Measurements from ENCODE around the gene SYCE3.
"Not testable (repeated sequence)": the region's sequence is repeated elsewhere in the genome, so short reads cannot be mapped to it uniquely, and the experiment has no call there.

Gene SYCE3

GRCh38 chr22:50562523-50563412 is at the start of gene SYCE3:
TSS of gene SYCE3 (minus strand) at chr22:50562919. CDS start at chr22:50556405, 6,514 bp downstream.
- peak; percentile 93 to 95 for ATAC-seq

DNA sequence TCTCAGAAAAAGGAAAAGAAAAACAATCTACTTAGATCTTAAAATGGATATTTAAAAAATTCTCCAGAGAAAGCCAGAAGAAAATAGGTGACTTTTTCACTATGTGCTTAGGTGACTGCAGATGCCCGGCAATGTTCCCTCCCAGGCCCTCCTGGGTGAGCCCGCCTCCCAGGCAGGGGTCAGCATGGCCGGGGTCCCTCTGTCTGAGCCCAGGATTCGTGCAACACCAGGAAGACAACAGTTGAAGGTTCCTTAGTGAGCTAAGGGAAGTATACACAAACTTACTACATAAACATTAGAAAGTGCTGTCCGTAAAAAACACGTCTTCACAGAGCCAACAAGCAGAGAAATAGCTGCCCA is 49.4 kb upstream of the SYCE3 start:
- ATAC-seq = no peak

GRCh38 chr22:50611341-50612060 is 48.8 kb upstream of the SYCE3 start:
- no peak for ATAC-seq

GRCh38 chr22:50610581-50610980 is 47.9 kb upstream of the SYCE3 start:
- ATAC-seq = no peak

GRCh38 chr22:50610041-50610451 is 47.3 kb upstream of the SYCE3 start:
- ATAC-seq = no peak

- ATAC-seq = no peak
These were observed 46.9 kb upstream of the SYCE3 start for GRCh38 chr22:50609599-50609998.

GRCh38 chr22:50608996-50609395 is 46.3 kb upstream of the SYCE3 start:
- ATAC-seq = no peak

GRCh38 chr22:50608058-50608840 is 45.5 kb upstream of the SYCE3 start:
- ATAC-seq = not testable (repeated sequence)

DNA sequence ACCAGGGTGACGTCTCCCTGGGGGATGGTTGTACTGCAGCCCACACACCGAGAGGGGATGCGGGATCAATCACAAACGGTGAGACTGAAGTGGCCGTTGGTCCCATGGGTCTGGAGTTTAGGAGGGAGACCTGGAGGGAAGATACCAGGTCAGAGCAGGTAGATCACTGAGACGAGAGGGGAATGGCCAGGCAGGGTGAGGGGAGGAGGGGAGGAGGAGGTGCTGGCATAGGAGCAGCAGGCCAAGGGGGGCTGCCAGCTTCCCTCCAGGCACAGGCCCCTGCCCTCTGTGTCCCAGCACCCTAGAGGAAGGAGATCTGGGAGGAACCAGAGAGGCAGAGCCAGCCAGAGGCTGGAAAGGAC is 44.9 kb upstream of the SYCE3 start:
- ATAC-seq = no peak

DNA sequence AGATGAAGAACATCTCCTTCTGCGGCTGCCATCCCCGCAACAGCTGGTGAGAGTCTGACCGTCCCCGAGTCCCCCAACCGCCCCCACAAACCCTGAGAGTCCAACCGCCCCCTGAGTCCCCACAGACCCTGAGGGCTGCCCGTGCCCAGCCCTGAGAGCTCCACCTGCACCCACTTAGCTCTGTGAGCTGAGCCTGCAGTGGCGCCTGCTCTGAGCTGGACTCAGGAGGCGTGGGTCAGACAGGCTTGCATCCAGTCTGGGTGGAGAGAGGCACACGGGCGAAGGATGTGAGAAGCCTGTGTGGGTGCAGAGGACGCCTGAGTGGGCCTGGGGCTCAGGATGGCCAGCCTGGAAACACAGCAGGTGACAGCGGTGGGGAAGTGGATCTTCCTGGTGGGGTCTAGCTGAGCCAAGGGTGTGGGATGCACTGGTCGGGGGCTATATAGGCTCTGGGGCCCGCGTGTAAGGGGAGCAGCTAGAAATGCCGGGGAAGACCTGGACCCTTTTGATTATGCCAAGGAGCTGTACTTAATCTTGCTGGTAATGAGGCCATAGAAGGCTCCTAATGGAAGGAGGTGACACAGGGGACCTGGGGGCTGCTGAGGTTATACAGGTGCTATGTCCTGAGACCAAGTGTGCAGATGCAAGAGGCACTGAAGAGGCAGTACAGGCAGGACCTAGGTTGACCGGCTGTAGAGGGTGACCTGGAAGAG is 44.4 kb upstream of the SYCE3 start:
- ATAC-seq = no peak

GRCh38 chr22:50606165-50606945 is 43.6 kb upstream of the SYCE3 start:
- ATAC-seq = no peak

DNA sequence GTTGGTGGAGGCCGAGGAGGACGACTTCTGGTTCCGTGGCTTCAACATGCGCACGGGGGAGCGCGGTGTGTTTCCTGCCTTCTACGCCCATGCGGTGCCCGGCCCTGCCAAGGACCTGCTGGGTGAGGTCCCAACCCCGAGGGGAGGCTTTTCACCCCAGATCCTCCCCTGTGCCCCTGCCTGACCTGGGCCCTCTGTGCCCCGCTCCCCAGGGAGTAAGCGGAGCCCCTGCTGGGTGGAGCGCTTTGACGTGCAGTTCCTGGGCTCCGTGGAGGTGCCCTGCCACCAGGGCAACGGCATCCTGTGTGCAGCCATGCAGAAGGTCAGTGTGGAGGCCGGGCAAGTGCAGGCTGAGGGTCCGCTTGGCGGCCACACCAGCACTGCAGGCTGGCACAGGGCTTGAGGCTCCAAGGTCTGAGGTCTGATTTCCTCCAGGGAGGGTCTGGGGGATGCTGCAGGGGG is 42.9 kb upstream of the SYCE3 start:
- no peak for ATAC-seq

GRCh38 chr22:50605002-50605612 is 42.4 kb upstream of the SYCE3 start:
- no peak for ATAC-seq

- no peak for ATAC-seq
These were observed 41.7 kb upstream of the SYCE3 start for GRCh38 chr22:50604256-50605001.

DNA sequence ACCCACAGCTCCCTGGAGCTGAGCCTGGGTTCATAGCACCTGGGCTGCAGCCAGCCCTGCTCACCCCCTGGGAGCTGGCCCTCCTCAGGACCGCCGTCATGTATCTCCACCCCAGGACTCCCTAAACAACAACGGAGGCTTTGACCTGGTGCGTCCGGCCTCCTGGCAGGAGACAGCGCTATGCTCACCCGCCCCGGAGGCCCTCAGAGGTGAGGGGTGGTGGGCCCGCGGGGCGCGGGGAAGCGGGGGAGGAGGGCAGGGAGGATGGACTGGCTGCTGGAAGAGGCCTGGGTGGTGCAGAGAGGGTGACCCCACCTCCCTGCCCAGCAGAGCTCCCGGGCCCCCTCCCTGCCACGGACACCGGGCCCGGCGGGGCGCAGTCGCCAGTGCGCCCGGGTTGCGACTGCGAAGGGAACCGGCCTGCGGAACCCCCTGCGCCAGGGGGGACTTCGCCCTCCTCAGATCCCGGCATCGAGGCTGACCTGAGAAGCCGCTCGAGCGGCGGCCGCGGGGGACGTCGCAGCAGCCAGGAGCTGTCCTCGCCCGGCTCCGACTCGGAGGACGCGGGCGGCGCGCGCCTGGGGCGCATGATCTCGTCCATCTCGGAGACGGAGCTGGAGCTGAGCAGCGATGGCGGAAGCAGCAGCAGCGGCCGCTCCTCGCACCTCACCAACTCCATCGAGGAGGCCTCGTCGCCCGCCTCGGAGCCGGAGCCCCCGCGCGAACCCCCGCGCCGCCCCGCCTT is 41.0 kb upstream of the SYCE3 start:
- no peak for ATAC-seq

GRCh38 chr22:50602338-50602700 is 39.6 kb upstream of the SYCE3 start:
- no peak for ATAC-seq

DNA sequence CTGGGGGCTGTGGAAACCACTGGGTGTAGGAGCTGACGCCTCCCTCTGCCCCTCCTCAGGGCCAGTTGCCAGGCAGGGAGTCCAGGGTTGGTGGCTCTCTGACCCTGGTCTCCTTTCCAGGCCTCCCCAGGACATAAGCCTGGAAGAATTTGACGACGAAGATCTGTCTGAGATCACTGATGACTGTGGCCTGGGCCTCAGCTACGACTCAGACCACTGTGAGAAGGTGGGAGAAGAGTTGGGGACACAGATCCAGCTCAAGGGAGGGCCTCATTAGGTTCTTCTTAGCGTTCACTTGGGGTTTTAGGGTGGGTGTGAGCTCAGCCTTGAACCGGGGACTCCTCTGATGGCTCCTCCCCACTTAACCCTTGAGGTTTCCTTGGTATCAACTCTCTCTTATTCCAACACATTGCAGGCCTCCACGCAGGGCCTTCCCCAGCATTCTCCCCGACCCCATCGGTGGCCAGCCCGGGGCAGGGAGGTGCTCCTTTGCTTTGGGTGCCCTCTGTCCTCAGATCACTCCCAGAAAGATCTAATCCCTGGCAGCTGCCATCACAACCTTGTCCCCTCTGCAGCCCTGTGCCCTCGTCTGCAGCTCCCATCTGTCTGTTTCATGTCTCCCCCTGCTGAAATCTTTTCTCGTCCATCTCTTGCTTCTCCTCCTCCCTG is 39.1 kb upstream of the SYCE3 start:
- no peak for ATAC-seq

GRCh38 chr22:50600967-50601668 is 38.4 kb upstream of the SYCE3 start:
- ATAC-seq = no peak

DNA sequence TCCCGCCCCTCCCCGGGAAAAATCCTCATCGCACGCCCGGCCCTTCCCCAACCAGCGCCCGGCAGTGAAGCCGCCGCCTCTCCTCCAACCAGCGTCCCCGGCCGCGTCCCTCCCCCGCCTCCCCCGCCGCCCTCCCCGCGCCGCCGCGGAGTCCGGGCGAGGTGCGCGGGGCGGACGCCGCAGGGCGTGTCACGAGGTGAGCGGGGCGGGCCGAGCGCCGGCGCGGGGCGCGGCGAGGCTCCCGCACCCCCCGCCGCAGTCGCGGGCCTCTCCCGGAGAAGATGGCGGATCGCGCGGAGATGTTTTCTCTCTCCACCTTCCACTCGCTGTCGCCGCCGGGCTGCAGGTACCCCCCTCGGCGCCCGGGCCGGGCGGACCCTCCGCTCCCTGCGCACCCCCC is 37.8 kb upstream of the SYCE3 start, which contains the start of gene MAPK8IP2:
Gene MAPK8IP2, plus strand, starts transcription at position 256 of the 400 bp plus-strand sequence. Its CDS starts 26 bp downstream, at position 282.
- ATAC-seq = peak; percentile 36 to 50
